A549 (cell line): Measurements from ENCODE around the gene PAM. TPM values are rescaled to one million over a fixed set of nuclear protein-coding genes. Genes with fewer than 3 reads are reported as not detected.

Source experiments
- ATAC-seq, 2 experiments: fragments of 200-7000 bp in 1 of 2; fragments of >200 bp in 1 of 2; cut with Nextera tagmentation in 1 of 2; cut with Tn5 transposase in 1 of 2; 3 replicates each; pipeline versions ENCODE4 v1.8.0 to v1.9.1; 2018 to 2020; ENCODE audit warnings: mild to moderate bottlenecking in 1 of 2, moderate library complexity in 1 of 2
- CTCF ChIA-PET: fragments of 300-600 bp; sonication (Branson Sonifier 250); formaldehyde crosslinking; extraction: SDS; loops from one replicate; lab custom pipeline; 2021; ENCODE audit warnings: antibody characterized with exemption, inconsistent platforms; lab: Yijun Ruan, JAX
- POLR2A ChIA-PET: fragments of 350-600 bp; formaldehyde crosslinking; extraction: SDS; loops from one replicate; lab custom pipeline; 2021; ENCODE audit warnings: antibody characterized with exemption, inconsistent platforms; lab: Yijun Ruan, JAX
- DNase-seq, 2 experiments: peaks; one replicate each; pipeline versions ENCODE4 v3.0.0 to v3.0.0-alpha.2; 2011 to 2016; ENCODE audit warnings: low read depth in 1 of 2, low spot score in 1 of 2
- FAIRE-seq: peaks from 2 replicates; lab custom pipeline; 2011; peaks lifted over from hg19 to GRCh38; lab: Jason Lieb, UNC
- H3K27ac ChIP-seq, 2 experiments: fragments of >200 bp; sonication (Bioruptor Twin); formaldehyde crosslinking; 3 replicates each; pipeline ENCODE4 v1.5.1; 2016 to 2017
- H3K4me1 ChIP-seq: fragments of >200 bp; sonication (Bioruptor Twin); formaldehyde crosslinking; 3 replicates; pipeline ENCODE4 v1.6.1; 2016
- H3K4me2 ChIP-seq: fragments of >200 bp; sonication (Bioruptor Twin); formaldehyde crosslinking; 3 replicates; pipeline ENCODE4 v1.6.1; 2016
- H3K4me3 ChIP-seq: fragments of >200 bp; sonication (Bioruptor Twin); formaldehyde crosslinking; 3 replicates; pipeline ENCODE4 v1.5.1; 2016
- H3K9me3 ChIP-seq: fragments of >200 bp; sonication (Bioruptor Twin); formaldehyde crosslinking; 3 replicates; pipeline ENCODE4 v1.6.1; 2016
- EHF ChIP-seq: fragments of 250-450 bp; sonication (Bioruptor Pico); IDR thresholded peaks from 2 replicates; pipeline ENCODE4 v1.5.0; 2020; ENCODE audit warnings: mild to moderate bottlenecking
- WGBS: methylation state at CpG from one replicate; pipeline ENCODE4 v1.1.6; 2017; ENCODE audit errors: missing lambda C conversion rate; 5-methylcytosine and 5-hydroxymethylcytosine counted together
- polyA plus RNA-seq, 4 experiments: library from polyadenylated mRNA; depleted of rRNA in 3 of 4; stranded (reverse); fragments of >200 nt; fragmentation: RNase III in 1 of 4; extraction: RNeasy Plus Mini Kit Qiagen cat#74134 plus additional on column Dnase treatment in 1 of 4; gene quantifications; 2 replicates in 3 of 4; 3 replicates in 1 of 4; pipeline ENCODE4 v1.2.3, GENCODE V29; 2011 to 2017
- TF ChIP-seq, protein P1 (sequence below): fragments of >200 bp; sonication (Bioruptor Twin); formaldehyde crosslinking; IDR thresholded peaks from 2 replicates; pipeline ENCODE4 v1.6.1; 2016

Gene PAM
- polyA plus RNA-seq, 2 of the 4 experiments (the other 2 are of a cell fraction), result 21.5 to 25.1 TPM

- no peak for FAIRE-seq
- H3K4me3 ChIP-seq, result no peak overlapping the region
- CTCF ChIA-PET, result no interaction called here
- POLR2A ChIA-PET, result no interaction called here
- ATAC-seq, result no peak
- WGBS, result 27% methylated on average over 4 of the region's 4 CpGs
- no peak overlapping the region for H3K27ac ChIP-seq
- no peak for DNase-seq
- no peak overlapping the region for H3K4me2 ChIP-seq
- H3K4me1 ChIP-seq, result no peaks in the 10 kb centered on the region
- TF ChIP-seq, protein P1, sequence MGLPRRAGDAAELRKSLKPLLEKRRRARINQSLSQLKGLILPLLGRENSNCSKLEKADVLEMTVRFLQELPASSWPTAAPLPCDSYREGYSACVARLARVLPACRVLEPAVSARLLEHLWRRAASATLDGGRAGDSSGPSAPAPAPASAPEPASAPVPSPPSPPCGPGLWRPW, result no peak
- TF ChIP-seq EHF (CRISPR knock-in tag), result no peak
- peaks cover 42% of the 10 kb centered on the region for H3K9me3 ChIP-seq
Observed at GRCh38 chr5:103075442-103075841, 320.3 kb downstream of the PAM start.
